Stimulated activated naive B cell treated with anti-CD40 and anti-IgM and Interleukin-4, amounts not matched to agents 10 μg/mL and 1 μg/mL and 100 μg/mL, for 72 hours (primary cell): ENCODE results near the gene FARS2.

Experiments used
- ATAC-seq, 2 donors: fragments of 150-1000 bp; cut with Tn5 transposase; replicated peaks; 2 replicates each; pipeline ENCODE4 v1.10.0; 2021; ENCODE audit warnings: moderate library complexity in 1 of 2
- DNase-seq: peaks from one replicate; pipeline ENCODE4 v3.0.0; 2021
- H3K27ac Mint-ChIP-seq: one replicate; pipeline ENCODE4 v1.8.0; 2022; ENCODE audit warnings: mild to moderate bottlenecking, mixed read lengths
- H3K27me3 Mint-ChIP-seq, 2 donors: one replicate each; pipeline ENCODE4 v1.8.0; 2022; ENCODE audit warnings: mixed read lengths in 2 of 2
- H3K36me3 Mint-ChIP-seq, 2 donors: one replicate each; pipeline ENCODE4 v1.8.0; 2022; ENCODE audit warnings: mixed read lengths in 2 of 2, mild to moderate bottlenecking in 1 of 2
- H3K4me1 Mint-ChIP-seq, 2 donors: one replicate each; pipeline ENCODE4 v1.8.0; 2022; ENCODE audit warnings: mixed read lengths in 2 of 2, mild to moderate bottlenecking in 1 of 2
- H3K4me3 Mint-ChIP-seq, 2 donors: one replicate each; pipeline ENCODE4 v1.8.0; 2022; ENCODE audit warnings: mild to moderate bottlenecking in 2 of 2, mixed read lengths in 2 of 2, moderate library complexity in 1 of 2
- H3K9me3 Mint-ChIP-seq, 2 donors: one replicate each; pipeline ENCODE4 v1.8.0; 2022; ENCODE audit warnings: mixed read lengths in 2 of 2, mild to moderate bottlenecking in 1 of 2

FARS2 gene

DNA sequence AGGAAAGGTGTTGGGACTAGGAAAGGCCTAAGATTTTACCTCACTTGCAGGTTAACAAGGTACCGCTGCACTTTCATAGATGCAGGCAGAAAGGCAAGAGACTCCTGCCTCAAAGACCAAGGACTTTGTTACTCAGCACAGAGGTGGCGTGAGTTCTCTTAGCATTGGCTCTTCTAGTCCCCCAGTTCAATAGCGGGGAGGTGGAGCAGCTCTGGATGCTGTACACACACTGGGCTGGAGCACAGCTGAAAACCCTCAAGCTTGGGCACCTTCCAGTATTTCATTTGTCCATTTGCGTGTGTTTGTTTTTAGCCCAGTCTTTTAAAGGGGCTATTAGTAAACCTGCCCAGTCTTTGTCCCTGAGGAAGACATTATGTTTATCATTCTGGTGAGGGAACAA, 345.2 kb downstream of the FARS2 start:
- no peaks in the 10 kb centered on the region for H3K27me3 Mint-ChIP-seq
- H3K4me3 Mint-ChIP-seq: no peak overlapping the region
- H3K9me3 Mint-ChIP-seq: no peaks in the 10 kb centered on the region
- H3K27ac Mint-ChIP-seq: no peak overlapping the region
- DNase-seq (no peak), ATAC-seq (no peak)
- peaks cover 11 to 17% of the 10 kb centered on the region in 2 donors for H3K36me3 Mint-ChIP-seq
- H3K4me1 Mint-ChIP-seq: peaks cover 0 to 6% of the 10 kb centered on the region in 2 donors

DNA sequence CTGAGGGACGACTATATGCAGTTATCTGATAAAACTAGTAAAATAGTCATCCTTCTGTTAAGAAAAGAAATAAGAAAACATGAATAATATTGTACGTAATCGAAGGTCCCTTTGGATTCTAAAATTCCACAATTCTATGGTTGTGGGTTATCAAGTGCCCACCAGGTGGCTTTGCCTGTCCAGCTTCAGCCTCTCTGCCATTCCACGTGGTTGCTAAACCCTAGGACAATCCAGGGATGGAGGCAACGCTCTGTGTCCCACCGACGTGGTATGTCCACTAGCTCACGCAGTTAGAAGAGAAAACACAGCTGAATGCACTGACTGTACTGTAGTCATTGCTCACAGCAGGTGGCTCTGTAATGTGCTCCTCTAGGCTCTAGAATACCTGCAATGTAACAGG, 349.3 kb downstream of the FARS2 start:
- no peak for DNase-seq
- Mint-ChIP-seq H3K27ac (no peak overlapping the region), H3K4me3 (no peak overlapping the region), H3K36me3 (peaks cover 30 to 34% of the 10 kb centered on the region in 2 donors), H3K27me3 (no peaks in the 10 kb centered on the region), H3K4me1 (peaks cover 11 to 13% of the 10 kb centered on the region in 2 donors), H3K9me3 (peaks cover 3 to 4% of the 10 kb centered on the region in 2 donors)
- no peak for ATAC-seq

DNA sequence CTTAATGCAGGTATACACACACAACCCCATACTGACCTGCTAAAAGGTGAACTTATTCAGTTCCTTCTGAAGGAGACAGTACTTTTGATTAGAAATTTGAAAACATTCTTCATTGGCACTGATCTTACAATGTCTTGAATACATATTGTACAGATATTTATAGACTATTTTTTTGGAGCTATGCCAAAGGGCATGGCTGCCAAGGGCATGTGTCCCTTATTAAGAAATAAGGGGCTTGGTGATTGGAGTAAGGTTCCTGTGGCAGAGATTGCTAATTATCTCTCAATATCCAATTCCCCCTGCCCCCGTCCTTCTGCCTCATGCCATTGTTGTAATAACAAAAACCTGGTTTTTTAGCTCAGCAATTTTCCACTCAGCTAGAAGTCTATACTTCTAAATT, 355.9 kb downstream of the FARS2 start:
- Mint-ChIP-seq H3K4me1 (peaks cover 20 to 33% of the 10 kb centered on the region in 2 donors), H3K27me3 (no peaks in the 10 kb centered on the region), H3K36me3 (peaks cover 30 to 43% of the 10 kb centered on the region in 2 donors), H3K4me3 (no peak overlapping the region), H3K9me3 (peaks cover 3 to 4% of the 10 kb centered on the region in 2 donors), H3K27ac (no peak overlapping the region)
- DNase-seq (no peak), ATAC-seq (no peak)

DNA sequence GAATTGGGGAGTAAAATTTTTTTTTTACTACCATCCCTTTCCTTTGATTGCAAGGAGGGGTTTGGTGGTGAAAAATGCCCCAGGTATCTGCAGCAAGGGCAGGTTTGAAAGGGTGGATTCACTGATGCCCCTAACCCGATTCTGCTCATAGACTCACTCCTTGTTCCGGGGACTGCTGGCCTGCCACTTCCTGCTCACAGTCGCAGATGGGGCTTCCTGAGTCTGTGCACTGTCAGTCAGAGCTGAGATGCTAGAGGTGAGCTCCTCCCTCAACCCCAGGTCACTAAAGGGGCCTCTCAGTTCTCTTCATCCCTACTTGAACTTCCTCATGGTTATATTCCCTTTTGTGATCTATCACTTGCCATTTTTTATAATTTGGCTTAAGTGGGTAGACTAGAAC, 357.9 kb downstream of the FARS2 start:
- H3K27ac Mint-ChIP-seq: peak overlapping the region; percentile 37
- no peaks in the 10 kb centered on the region for H3K27me3 Mint-ChIP-seq
- peaks cover 16 to 24% of the 10 kb centered on the region in 2 donors for H3K4me1 Mint-ChIP-seq
- ATAC-seq: peak; percentile 92 to 94
- H3K36me3 Mint-ChIP-seq: peaks cover 18 to 40% of the 10 kb centered on the region in 2 donors
- H3K9me3 Mint-ChIP-seq: no peaks in the 10 kb centered on the region
- peak; percentile 18 for DNase-seq
- H3K4me3 Mint-ChIP-seq: peak overlapping the region in 1 of 2 donors; percentile 1

DNA sequence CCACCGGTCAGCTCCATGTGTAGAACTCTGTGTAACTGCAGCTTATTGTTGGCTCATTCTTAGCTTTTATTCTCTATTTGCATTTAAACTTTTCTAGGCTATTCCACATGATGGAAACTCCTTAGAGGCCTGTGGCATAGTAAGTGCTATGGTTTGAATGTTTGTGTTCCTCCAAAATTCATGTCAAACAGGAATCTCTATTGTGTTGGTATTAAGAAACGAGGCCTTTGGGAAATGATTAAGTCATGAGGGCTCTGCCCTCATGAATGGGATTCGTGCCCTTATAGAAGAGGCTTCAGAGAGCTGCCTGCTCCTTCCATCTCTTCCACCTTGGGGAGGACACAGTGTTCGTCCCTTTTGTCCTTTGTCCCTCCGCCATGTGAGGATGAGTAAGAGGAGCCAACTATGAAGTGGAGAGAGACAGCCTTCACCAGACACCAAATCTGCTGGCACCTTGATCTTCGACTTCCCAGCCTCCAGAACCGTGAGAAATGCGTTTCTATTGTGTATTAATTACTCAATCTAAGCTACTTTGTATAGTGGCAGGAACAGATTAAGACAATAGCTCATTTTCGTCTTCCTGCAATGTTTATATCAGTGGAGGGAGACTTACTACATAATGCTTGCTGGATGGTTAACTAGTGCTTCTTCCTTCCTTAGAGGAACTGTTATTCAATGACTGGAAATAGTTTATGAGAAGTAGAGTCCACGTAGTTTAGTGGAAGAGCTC, 361.1 kb downstream of the FARS2 start:
- H3K27me3 Mint-ChIP-seq: no peaks in the 10 kb centered on the region
- peaks cover 22 to 45% of the 10 kb centered on the region in 2 donors for H3K4me1 Mint-ChIP-seq
- ATAC-seq: no peak
- H3K27ac Mint-ChIP-seq: no peak overlapping the region
- H3K4me3 Mint-ChIP-seq: no peak overlapping the region
- no peak for DNase-seq
- peaks cover 8 to 25% of the 10 kb centered on the region in 2 donors for H3K36me3 Mint-ChIP-seq
- no peaks in the 10 kb centered on the region for H3K9me3 Mint-ChIP-seq

DNA sequence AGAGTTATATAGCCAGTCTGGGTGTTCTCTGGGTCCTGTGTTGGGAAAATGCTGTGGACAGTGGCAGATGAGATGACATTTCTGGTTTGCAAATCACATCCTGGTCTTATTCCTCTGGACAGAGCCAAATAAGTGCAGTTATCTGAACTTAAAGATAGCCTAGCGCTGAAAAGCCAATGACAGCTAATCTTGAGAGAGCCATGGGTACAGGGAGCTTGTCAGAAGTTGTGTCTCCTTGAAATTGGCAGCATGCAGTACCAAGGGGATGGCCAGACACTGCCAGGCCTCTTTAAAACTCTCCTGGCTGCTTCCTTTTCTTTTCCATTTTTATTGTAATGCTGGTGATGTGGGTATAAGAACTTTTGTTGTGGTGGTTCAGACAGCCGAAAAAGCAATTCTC, 362.5 kb downstream of the FARS2 start:
- DNase-seq (no peak), ATAC-seq (no peak)
- no peaks in the 10 kb centered on the region for H3K9me3 Mint-ChIP-seq
- no peak overlapping the region for H3K4me3 Mint-ChIP-seq
- no peaks in the 10 kb centered on the region for H3K27me3 Mint-ChIP-seq
- no peak overlapping the region for H3K27ac Mint-ChIP-seq
- H3K4me1 Mint-ChIP-seq: peaks cover 21 to 48% of the 10 kb centered on the region in 2 donors
- H3K36me3 Mint-ChIP-seq: peaks cover 14 to 31% of the 10 kb centered on the region in 2 donors

DNA sequence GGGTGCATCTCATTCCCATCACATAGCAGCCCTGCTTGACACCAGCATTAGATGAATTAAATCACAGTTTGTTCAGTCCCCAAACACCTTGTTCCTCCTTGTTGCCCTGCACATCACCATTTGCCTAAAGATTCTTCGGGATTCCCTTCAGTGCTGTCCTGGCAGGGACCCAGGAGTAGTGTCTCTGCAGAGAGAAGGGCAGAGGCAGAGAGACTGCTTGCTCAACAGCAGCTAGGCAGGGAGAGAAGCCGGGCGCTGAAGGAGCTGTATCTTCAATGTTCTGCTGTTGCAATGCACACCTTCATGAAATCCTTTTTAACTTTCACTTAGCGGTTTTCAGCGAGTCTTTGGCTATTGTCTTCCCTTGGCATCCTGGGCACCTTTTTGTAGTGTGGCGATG, 362.9 kb downstream of the FARS2 start:
- DNase-seq: no peak
- Mint-ChIP-seq H3K9me3 (no peaks in the 10 kb centered on the region), H3K27me3 (no peaks in the 10 kb centered on the region), H3K4me3 (no peak overlapping the region), H3K36me3 (peaks cover 17 to 32% of the 10 kb centered on the region in 2 donors), H3K4me1 (peaks cover 19 to 43% of the 10 kb centered on the region in 2 donors), H3K27ac (no peak overlapping the region)
- no peak for ATAC-seq

DNA sequence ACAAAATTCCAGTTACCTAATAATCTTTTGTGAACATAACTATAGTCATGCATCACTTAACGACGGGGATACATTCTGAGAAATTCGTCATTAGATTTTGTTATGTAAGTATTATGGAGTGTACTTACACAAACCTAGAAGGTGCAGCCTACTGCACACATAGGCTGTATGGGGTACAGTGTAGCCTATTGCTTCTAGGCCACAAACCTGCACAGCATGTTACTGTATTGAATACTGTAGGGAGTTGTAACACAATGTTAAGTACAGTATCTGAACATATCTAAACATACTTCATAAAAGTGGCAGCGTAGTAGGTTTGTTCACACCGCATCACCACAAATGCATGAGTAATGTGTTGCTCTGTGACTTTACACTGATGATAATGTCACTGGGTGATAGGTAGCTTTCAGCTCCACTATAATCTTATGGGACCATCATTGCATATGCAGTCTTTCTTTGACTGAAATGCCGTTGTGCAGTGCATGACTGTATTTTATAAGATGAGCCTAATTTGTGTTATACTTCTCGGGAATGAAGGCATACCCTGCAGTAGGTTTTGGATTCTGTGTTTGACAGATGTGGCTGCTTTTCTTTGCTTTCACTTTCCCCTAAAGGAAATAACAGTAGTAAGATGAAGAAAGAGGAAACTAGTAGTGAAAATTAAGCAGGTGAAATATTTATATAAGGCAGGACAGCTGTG, 365.6 kb downstream of the FARS2 start:
- Mint-ChIP-seq H3K36me3 (peaks cover 20 to 30% of the 10 kb centered on the region in 2 donors), H3K4me1 (peaks cover 14 to 33% of the 10 kb centered on the region in 2 donors), H3K27me3 (no peaks in the 10 kb centered on the region), H3K27ac (peak overlapping the region; percentile 70), H3K9me3 (no peaks in the 10 kb centered on the region), H3K4me3 (peak overlapping the region; percentile 60 to 73)
- ATAC-seq (peak; percentile 77 to 85), DNase-seq (no peak)

DNA sequence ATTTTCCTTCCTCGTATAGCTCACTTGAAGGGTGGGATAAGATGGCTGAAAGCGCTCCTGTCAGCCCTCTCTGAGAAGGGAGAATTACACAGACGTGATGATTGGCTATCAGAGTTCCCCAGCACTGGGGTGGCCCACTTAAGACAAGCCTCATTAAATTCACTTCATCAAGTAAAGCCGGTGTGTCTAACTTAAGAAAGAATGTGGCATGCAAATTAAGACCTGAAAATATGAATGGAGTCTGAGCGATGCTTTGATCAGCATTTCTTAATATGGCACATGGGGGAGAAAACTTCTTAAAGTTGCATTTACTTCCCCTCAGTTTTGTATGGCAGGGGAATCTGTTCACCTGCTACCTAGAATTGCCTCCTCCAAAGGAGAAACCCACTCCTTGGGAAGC, 369.3 kb downstream of the FARS2 start:
- no peak for ATAC-seq
- peaks cover 4 to 6% of the 10 kb centered on the region in 2 donors for H3K9me3 Mint-ChIP-seq
- H3K4me1 Mint-ChIP-seq: peaks cover 16 to 33% of the 10 kb centered on the region in 2 donors
- DNase-seq: no peak
- no peaks in the 10 kb centered on the region for H3K27me3 Mint-ChIP-seq
- peaks cover 21 to 23% of the 10 kb centered on the region in 2 donors for H3K36me3 Mint-ChIP-seq
- H3K27ac Mint-ChIP-seq: no peak overlapping the region
- no peak overlapping the region for H3K4me3 Mint-ChIP-seq

DNA sequence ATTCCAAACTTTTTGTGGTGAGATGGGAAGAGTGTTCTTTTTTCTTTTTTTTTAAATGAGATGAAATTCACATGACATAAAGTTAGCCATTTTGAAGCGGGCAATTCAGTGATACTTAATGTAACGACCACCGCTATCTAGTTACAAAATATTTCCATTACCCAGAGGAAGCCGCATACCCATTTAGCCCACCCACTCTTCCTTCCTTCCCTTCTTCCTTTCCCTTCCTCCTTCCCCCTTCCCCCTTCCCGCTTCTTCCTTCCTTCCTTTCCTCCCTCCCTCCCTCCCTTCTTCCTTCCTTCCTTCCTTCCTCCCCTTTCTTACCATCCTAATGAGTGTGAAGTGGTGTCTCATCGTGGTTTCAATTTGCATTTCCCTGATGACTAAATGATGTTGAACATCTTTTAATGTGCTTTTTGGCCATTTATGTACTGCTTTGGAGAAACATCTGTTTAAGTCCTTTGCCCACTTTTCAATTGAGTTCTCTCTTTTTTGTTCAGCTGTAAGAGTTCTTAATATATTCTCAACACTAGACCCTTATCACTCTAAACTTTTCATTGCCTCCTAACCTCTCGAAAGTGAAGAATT, 371.1 kb downstream of the FARS2 start:
- Mint-ChIP-seq H3K27ac (no peak overlapping the region), H3K4me3 (no peak overlapping the region), H3K4me1 (peaks cover 10 to 16% of the 10 kb centered on the region in 2 donors), H3K9me3 (peaks cover 4 to 6% of the 10 kb centered on the region in 2 donors), H3K36me3 (peaks cover 21 to 31% of the 10 kb centered on the region in 2 donors), H3K27me3 (no peaks in the 10 kb centered on the region)
- DNase-seq (no peak), ATAC-seq (no peak)

DNA sequence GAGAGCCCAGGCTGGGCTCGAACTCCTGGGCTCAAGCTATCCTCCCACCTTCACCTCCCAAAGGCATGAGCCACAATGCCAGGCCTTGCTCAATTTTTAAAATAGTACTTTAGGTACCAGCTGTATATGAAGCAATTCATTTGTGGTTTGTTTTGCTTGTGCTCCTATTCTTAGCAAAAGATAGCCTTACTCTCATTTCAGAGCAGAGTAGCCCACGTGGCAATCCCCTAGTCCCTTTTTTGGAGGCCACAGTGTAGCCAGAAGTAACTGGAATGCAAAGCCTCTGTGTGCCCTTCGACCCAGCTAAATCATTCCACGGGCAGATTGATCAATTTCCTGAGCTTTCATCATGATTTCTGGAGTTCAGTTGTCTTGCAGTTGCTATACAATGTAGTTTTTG, 373.2 kb downstream of the FARS2 start:
- DNase-seq: no peak
- peaks cover 5 to 8% of the 10 kb centered on the region in 2 donors for H3K4me1 Mint-ChIP-seq
- peaks cover 12 to 31% of the 10 kb centered on the region in 2 donors for H3K36me3 Mint-ChIP-seq
- H3K27ac Mint-ChIP-seq: no peak overlapping the region
- peaks cover 6% of the 10 kb centered on the region in 2 donors for H3K9me3 Mint-ChIP-seq
- H3K27me3 Mint-ChIP-seq: no peaks in the 10 kb centered on the region
- H3K4me3 Mint-ChIP-seq: no peak overlapping the region
- ATAC-seq: no peak

DNA sequence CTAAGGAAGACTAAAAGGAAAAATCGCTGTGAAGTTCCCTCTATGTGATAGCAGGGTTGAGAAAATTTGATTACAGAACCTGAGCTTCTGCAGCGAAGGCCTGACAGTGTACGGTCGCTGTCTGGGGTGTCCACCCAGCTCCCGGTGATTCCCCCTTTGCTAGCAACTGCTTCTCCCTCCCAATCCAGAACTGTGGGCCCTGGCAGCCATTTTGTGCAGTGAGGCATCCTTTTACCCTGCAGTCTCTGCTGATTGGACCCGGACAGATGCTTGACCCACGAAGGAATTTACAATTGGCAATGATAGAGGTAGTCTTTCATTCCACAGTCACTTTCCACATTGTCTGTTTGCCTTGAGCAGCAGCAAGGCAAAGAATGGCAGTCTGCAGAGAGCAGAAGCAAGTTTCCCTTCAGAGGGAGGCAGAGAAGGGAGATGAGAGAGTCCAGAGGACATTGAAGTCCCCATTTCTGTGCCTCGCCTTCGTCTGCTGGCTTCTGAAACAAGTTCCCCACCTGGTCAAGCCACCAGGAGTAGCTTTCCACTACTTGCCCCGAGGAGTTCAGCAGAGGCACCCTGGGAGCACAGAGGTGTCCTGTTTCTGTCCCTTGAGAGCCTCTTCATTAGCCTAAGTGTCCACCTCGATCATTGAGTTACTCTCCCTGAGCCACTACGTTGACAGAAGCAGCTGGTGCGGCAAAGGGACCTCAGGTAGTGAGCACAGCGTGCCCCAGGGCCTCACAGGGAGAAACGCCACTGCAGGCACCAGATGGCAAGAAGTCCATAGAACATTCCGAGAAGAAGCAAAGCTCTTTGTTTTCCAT, 375.1 kb downstream of the FARS2 start:
- Mint-ChIP-seq H3K4me1 (peaks cover 4 to 8% of the 10 kb centered on the region in 2 donors), H3K9me3 (peaks cover 11 to 12% of the 10 kb centered on the region in 2 donors), H3K36me3 (peaks cover 17 to 40% of the 10 kb centered on the region in 2 donors), H3K27me3 (no peaks in the 10 kb centered on the region), H3K27ac (no peak overlapping the region), H3K4me3 (no peak overlapping the region)
- DNase-seq: no peak
- no peak for ATAC-seq

DNA sequence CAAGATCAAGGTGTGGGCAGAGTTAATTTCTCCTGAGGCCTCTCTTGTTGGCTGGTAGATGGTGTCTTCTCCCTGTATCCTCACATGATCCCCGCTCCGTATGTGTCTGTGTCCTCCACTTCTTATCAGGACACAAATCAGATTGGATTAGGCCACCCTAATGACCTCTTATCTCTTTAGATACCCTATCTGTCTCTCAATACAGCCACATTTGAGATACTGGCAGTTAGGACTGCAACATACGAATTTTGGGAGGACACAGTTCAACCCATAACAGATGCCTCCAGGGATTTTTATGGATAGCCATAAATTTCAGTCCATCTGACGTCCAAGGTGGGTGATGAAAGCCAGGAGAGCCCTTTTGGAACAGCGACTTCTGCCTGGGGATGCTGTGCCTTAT, 376.4 kb downstream of the FARS2 start:
- no peaks in the 10 kb centered on the region for H3K27me3 Mint-ChIP-seq
- peaks cover 8 to 9% of the 10 kb centered on the region in 2 donors for H3K9me3 Mint-ChIP-seq

DNA sequence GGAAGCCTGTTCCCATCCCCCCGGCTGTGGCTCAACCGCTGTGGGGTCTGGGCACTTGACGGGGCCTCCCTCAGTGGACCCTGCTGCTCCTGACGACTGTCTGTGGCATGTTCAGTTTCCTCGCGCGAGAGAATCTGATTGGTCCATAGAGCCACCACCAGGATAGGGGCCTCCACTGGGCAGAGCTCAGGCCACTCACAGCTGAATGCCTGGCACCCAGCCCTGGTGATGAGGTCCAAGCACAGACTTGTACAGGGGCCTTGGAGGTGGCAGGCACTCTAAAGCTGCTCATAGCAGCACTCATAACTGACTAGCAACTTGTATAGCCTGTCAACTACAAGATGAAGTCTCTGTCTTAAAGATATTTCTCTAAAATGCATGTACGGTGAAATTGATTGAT, 377.4 kb downstream of the FARS2 start:
- Mint-ChIP-seq H3K4me3 (no peak overlapping the region), H3K36me3 (peaks cover 14 to 40% of the 10 kb centered on the region in 2 donors), H3K4me1 (no peaks in the 10 kb centered on the region), H3K27ac (no peak overlapping the region), H3K27me3 (no peaks in the 10 kb centered on the region), H3K9me3 (peaks cover 6 to 7% of the 10 kb centered on the region in 2 donors)
- ATAC-seq: no peak
- no peak for DNase-seq

More for the DNA sequence above, 376.4 kb downstream of the FARS2 start:
- Mint-ChIP-seq H3K4me1 (peaks cover 1 to 3% of the 10 kb centered on the region in 2 donors), H3K36me3 (peaks cover 16 to 38% of the 10 kb centered on the region in 2 donors), H3K4me3 (no peak overlapping the region), H3K27ac (no peak overlapping the region)
- no peak for DNase-seq
- no peak for ATAC-seq
